Measurements from ENCODE around the gene PSME4.
"Not testable (repeated sequence)": the region's sequence is repeated elsewhere in the genome, so short reads cannot be mapped to it uniquely, and the experiment has no call there.

The PSME4 gene

GRCh38 chr2:53840580-53840979, 130.2 kb downstream of the PSME4 start:
- DNase-seq (ENCODE audit: low read depth in 2 of 2), result no peak

GRCh38 chr2:53829980-53830290, 140.9 kb downstream of the PSME4 start:
- DNase-seq (ENCODE audit: low read depth in 2 of 2), result not testable (repeated sequence)

GRCh38 chr2:53829273-53829979, 141.4 kb downstream of the PSME4 start:
- no peak for DNase-seq (ENCODE audit: low read depth in 2 of 2)

GRCh38 chr2:53828331-53828730, 142.5 kb downstream of the PSME4 start:
- DNase-seq (ENCODE audit: low read depth in 2 of 2), result no peak

GRCh38 chr2:53827398-53828175, 143.2 kb downstream of the PSME4 start:
- no peak for DNase-seq (ENCODE audit: low read depth in 2 of 2)

GRCh38 chr2:53826587-53827397, 144.0 kb downstream of the PSME4 start:
- no peak for DNase-seq (ENCODE audit: low read depth in 2 of 2)

- DNase-seq (ENCODE audit: low read depth in 2 of 2), result no peak
Measured at GRCh38 chr2:53826030-53826410, 144.8 kb downstream of the PSME4 start.

DNA sequence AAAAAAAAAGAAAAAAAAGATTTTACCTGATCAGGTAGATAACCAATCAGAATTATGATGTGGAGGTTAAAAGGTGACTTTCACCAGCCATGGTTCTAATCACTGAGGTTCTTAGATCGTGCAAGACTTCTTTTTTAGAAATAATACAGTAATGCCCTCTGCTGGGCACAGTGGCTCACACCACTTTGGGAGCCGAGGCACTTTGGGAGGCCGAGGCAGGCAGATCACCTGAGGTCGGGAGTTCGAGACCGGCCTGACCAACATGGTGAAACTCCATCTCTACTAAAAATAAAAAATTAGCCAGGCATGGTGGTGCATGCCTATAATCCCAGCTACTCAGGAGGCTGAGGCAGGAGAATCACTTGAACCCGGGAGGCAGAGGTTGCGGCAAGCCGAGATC, 147.2 kb downstream of the PSME4 start:
- not testable (repeated sequence) for DNase-seq (ENCODE audit: low read depth in 2 of 2)

GRCh38 chr2:53821810-53822209, 149.0 kb downstream of the PSME4 start:
- no peak for DNase-seq (ENCODE audit: low read depth in 2 of 2)

DNA sequence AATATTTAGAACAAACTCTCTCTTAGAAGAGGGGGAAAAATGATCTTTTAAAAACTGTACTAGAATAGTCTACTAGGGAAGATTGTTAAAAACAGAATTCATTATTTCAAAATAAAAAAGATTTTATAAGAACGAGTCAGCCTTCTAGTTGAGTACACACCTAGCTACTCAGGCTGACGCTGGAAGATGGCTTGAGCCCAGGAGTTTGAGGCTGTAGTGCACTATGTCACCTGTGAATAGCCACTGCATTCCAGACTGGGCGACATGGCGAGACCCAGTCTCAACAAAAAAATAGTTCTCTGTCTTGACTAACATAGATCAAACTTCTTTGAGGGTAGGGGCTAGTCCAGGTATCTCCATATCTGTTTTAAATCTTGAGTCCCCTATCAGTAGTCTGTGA, 150.1 kb downstream of the PSME4 start:
- DNase-seq (ENCODE audit: low read depth in 2 of 2), result no peak

DNA sequence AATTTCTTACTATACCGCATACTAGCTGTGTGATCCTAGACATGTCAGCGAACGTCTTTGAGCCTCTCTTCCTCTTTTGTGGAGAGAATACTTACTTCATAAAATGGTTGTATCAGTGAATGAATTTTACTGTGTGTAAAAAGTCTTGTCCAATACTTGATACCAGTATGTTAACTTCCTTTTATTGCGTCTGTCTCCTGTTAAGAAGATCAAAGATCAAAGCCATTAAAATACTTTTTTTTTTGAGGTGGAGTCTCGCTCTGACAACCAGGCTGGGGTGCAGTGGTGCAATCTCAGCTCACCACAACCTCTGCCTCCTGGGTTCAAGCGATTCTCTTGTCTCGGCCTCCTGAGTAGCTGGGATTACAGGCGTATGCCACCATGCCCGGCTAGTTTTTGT, 150.7 kb downstream of the PSME4 start:
- DNase-seq (ENCODE audit: low read depth in 2 of 2), result no peak

GRCh38 chr2:53819634-53820033, 151.2 kb downstream of the PSME4 start:
- DNase-seq (ENCODE audit: low read depth in 2 of 2), result no peak

DNA sequence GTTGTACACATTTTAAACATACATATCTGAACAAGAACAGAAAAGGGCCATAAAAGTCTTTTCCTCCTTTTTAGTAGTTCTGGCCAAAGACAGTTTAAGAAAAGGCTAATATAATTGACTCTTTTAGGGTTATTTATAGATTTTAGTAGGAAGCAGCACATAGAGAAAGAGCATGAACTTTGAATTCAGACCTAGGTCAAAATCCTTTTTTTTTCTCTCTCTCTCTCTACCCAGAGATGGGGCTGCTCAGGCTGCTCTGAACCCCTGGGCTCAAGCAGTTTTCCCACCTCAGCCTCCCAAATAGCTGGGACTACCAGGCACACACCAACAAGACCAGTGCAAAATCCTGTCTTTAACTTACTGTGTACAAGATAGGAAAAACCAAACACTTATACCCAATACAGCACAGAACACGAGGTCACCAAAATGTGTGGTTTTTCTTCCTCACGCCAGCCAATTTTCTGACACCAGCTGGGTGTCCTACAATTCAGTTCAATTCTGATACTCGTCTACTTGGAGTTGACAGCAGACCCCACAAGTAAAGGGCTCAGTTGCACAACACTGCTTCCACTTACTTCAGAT, 151.8 kb downstream of the PSME4 start:
- DNase-seq (ENCODE audit: low read depth in 2 of 2), result no peak
